ENCODE data around the gene LRRC36. TPM values are rescaled to one million over a fixed set of nuclear protein-coding genes. Genes with fewer than 3 reads are reported as not detected.

The LRRC36 gene
- total and polyA plus RNA-seq, 12 donors = 0.26 to 0.88 (median 0.42) TPM; not detected in 9

GRCh38 chr16:67281536-67282446, 44.8 kb upstream of the LRRC36 start:
- DNase-seq = no peak
- ATAC-seq = no peak
- 93 to 94% methylated on average over 14 of the region's 14 CpGs for WGBS, 2 donors
- no peak for TF ChIP-seq CTCF (IDR thresholded peaks at IDR 0.05)
- intact Hi-C loops (cut with DNase I) = loop anchor here in 1 of 10 donors (10.0 kb wide), 1 partner anchor 113 kb away; the partner anchor contains the start of gene TPPP3
- H3K9me3 ChIP-seq = no peaks in the 10 kb centered on the region
- no peak overlapping the region for H3K4me3 ChIP-seq
- H3K4me1 ChIP-seq = peaks cover 0 to 28% (median 8%) of the 10 kb centered on the region in 9 donors
- H3K36me3 ChIP-seq = no peaks in the 10 kb centered on the region
- no peak overlapping the region for H3K27ac ChIP-seq
- H3K27me3 ChIP-seq = no peaks in the 10 kb centered on the region

- peaks cover 0 to 21% (median 8%) of the 10 kb centered on the region in 9 donors for H3K4me1 ChIP-seq
- TF ChIP-seq CTCF (IDR thresholded peaks at IDR 0.05) = no peak
- 95 to 96% methylated on average over 10 of the region's 10 CpGs for WGBS, 2 donors
- no peak overlapping the region for H3K4me3 ChIP-seq
- intact Hi-C loops (cut with DNase I) = loop anchor here in 1 of 10 donors (10.0 kb wide), 1 partner anchor 112 kb away; the partner anchor contains the start of gene TPPP3
- H3K36me3 ChIP-seq = no peaks in the 10 kb centered on the region
- no peak for ATAC-seq
- no peaks in the 10 kb centered on the region for H3K9me3 ChIP-seq
- no peaks in the 10 kb centered on the region for H3K27me3 ChIP-seq
- no peak overlapping the region for H3K27ac ChIP-seq
- no peak for DNase-seq
Measured at GRCh38 chr16:67282447-67282805, 44.2 kb upstream of the LRRC36 start.

GRCh38 chr16:67283039-67283825, 43.4 kb upstream of the LRRC36 start:
- DNase-seq (no peak), ATAC-seq (no peak)
- WGBS, 2 donors = 90 to 93% methylated on average over 7 of the region's 7 CpGs
- Histone ChIP-seq H3K36me3 (no peaks in the 10 kb centered on the region), H3K27me3 (no peaks in the 10 kb centered on the region), H3K9me3 (no peaks in the 10 kb centered on the region), H3K27ac (no peak overlapping the region), H3K4me1 (peaks cover 0 to 13% (median 7%) of the 10 kb centered on the region in 9 donors), H3K4me3 (no peak overlapping the region)
- intact Hi-C loops (cut with DNase I) = loop anchor here in 1 of 10 donors (10.0 kb wide), 1 partner anchor 112 kb away; the partner anchor contains the start of gene TPPP3
- TF ChIP-seq CTCF (IDR thresholded peaks at IDR 0.05) = no peak

Measured in heart right ventricle (tissue), 16 donors.